HepG2 (cell line): ENCODE measurements around the gene AFF2.

ENCODE experiments used
- FOXK2 ChIP-seq: fragments of 450-650 bp; IDR thresholded peaks from 2 replicates; pipeline ENCODE4 v1.6.1; 2016
- HNRNPUL1 ChIP-seq: fragments of 200-400 bp; formaldehyde crosslinking; IDR thresholded peaks from 2 replicates; pipeline ENCODE4 v1.6.1; 2017; ENCODE audit warnings: low read depth, mild to moderate bottlenecking, low read length, moderate library complexity
- HOXA7 ChIP-seq: sonication (generic); formaldehyde crosslinking; IDR thresholded peaks from 2 replicates; pipeline ENCODE4 v1.8.1; 2022; ENCODE audit warnings: mild to moderate bottlenecking, missing genetic modification reagents, moderate library complexity
- POLR2A ChIP-seq, 2 experiments: IDR thresholded peaks; 2 replicates each; pipeline ENCODE4 v1.6.1; 2011; ENCODE audit warnings: low read depth in 2 of 2, low read length in 2 of 2, mild to moderate bottlenecking in 1 of 2, moderate library complexity in 1 of 2; ENCODE audit not compliant: insufficient read depth in 1 of 2
- PRPF4 ChIP-seq: fragments of 200-400 bp; formaldehyde crosslinking; IDR thresholded peaks from 2 replicates; pipeline ENCODE4 v1.6.1; 2016; ENCODE audit warnings: low read length, low read depth; ENCODE audit not compliant: poor library complexity, severe bottlenecking
- RNF219 ChIP-seq: sonication (generic); formaldehyde crosslinking; IDR thresholded peaks from 2 replicates; pipeline ENCODE4 v1.5.0; 2020; ENCODE audit warnings: mild to moderate bottlenecking, missing genetic modification reagents
- SRF ChIP-seq: IDR thresholded peaks from 2 replicates; pipeline ENCODE4 v1.6.1; 2011; ENCODE audit warnings: mild to moderate bottlenecking, low read depth, low read length, moderate library complexity
- YY1 ChIP-seq: IDR thresholded peaks from 2 replicates; pipeline ENCODE4 v1.6.1; 2011; ENCODE audit warnings: low read length, low read depth, moderate library complexity, mild to moderate bottlenecking; ENCODE audit not compliant: insufficient read depth, insufficient replicate concordance
- ZNF253 ChIP-seq: sonication (generic); formaldehyde crosslinking; IDR thresholded peaks from 2 replicates; pipeline ENCODE4 v1.8.0; 2022; ENCODE audit warnings: mild to moderate bottlenecking, missing genetic modification reagents, borderline replicate concordance
- ZNF530 ChIP-seq: sonication (generic); formaldehyde crosslinking; IDR thresholded peaks from 2 replicates; pipeline ENCODE4 v1.5.0; 2020; ENCODE audit warnings: low read depth, mild to moderate bottlenecking, missing genetic modification reagents
- ZNF564 ChIP-seq: sonication (generic); formaldehyde crosslinking; IDR thresholded peaks from 2 replicates; pipeline ENCODE4 v1.8.1; 2023; ENCODE audit warnings: mild to moderate bottlenecking, missing genetic modification reagents
- ZNF747 ChIP-seq: sonication (generic); formaldehyde crosslinking; IDR thresholded peaks from 2 replicates; pipeline ENCODE4 v1.8.1; 2023; ENCODE audit warnings: missing genetic modification reagents, mild to moderate bottlenecking, borderline replicate concordance
- TF ChIP-seq, protein P1 (sequence below): sonication (generic); formaldehyde crosslinking; IDR thresholded peaks from 2 replicates; pipeline ENCODE4 v1.5.0; 2020; ENCODE audit warnings: mild to moderate bottlenecking, missing genetic modification reagents, moderate library complexity
- TF ChIP-seq, protein P2 (sequence below): sonication (generic); formaldehyde crosslinking; IDR thresholded peaks from 2 replicates; pipeline ENCODE4 v1.5.0; 2020; ENCODE audit warnings: missing genetic modification reagents

- TF ChIP-seq ZNF530 (no peak), RNF219 (no peak), FOXK2 (no peak), ZNF564 (CRISPR knock-in tag) (no peak), PRPF4 (no peak), ZNF747 (CRISPR knock-in tag) (no peak), YY1 (no peak), HNRNPUL1 (no peak), HOXA7 (CRISPR knock-in tag) (no peak), ZNF253 (no peak), SRF (no peak), POLR2A (IDR thresholded peaks at IDR 0.05; ENCODE audit: insufficient read depth in 1 of 2, low read depth in 2 of 2, low read length in 2 of 2) (no peak)
- TF ChIP-seq, protein P1, sequence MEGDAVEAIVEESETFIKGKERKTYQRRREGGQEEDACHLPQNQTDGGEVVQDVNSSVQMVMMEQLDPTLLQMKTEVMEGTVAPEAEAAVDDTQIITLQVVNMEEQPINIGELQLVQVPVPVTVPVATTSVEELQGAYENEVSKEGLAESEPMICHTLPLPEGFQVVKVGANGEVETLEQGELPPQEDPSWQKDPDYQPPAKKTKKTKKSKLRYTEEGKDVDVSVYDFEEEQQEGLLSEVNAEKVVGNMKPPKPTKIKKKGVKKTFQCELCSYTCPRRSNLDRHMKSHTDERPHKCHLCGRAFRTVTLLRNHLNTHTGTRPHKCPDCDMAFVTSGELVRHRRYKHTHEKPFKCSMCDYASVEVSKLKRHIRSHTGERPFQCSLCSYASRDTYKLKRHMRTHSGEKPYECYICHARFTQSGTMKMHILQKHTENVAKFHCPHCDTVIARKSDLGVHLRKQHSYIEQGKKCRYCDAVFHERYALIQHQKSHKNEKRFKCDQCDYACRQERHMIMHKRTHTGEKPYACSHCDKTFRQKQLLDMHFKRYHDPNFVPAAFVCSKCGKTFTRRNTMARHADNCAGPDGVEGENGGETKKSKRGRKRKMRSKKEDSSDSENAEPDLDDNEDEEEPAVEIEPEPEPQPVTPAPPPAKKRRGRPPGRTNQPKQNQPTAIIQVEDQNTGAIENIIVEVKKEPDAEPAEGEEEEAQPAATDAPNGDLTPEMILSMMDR (CRISPR knock-in tag), result no peak
- TF ChIP-seq, protein P2, sequence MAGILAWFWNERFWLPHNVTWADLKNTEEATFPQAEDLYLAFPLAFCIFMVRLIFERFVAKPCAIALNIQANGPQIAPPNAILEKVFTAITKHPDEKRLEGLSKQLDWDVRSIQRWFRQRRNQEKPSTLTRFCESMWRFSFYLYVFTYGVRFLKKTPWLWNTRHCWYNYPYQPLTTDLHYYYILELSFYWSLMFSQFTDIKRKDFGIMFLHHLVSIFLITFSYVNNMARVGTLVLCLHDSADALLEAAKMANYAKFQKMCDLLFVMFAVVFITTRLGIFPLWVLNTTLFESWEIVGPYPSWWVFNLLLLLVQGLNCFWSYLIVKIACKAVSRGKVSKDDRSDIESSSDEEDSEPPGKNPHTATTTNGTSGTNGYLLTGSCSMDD (CRISPR knock-in tag), result no peak
Observed at GRCh38 chrX:148942754-148943153, 442.3 kb downstream of the AFF2 start.
